NOMO-1 (cell line): ENCODE results near the gene ANKH.

Experiments
- DNase-seq, 2 experiments: peaks; one replicate each; lab custom pipeline; 2025; ENCODE audit not compliant: unreplicated experiment in 2 of 2; lab: John Stamatoyannopoulos, UW

ANKH gene

GRCh38 chr5:14767053-14767452 is 104.5 kb downstream of the ANKH start:
- DNase-seq: no peak

GRCh38 chr5:14766584-14766983 is 105.0 kb downstream of the ANKH start:
- DNase-seq: no peak

- DNase-seq: no peak
Observed at GRCh38 chr5:14765587-14765986, 106.0 kb downstream of the ANKH start.

- DNase-seq: no peak
Observed at GRCh38 chr5:14762549-14763216, 108.9 kb downstream of the ANKH start.

GRCh38 chr5:14760548-14761002 is 111.0 kb downstream of the ANKH start:
- no peak for DNase-seq

GRCh38 chr5:14759744-14760547 is 111.6 kb downstream of the ANKH start:
- no peak for DNase-seq

- peak; percentile 91 to 99 for DNase-seq
Observed at GRCh38 chr5:14757850-14758249, 113.7 kb downstream of the ANKH start.

- no peak for DNase-seq
Observed at GRCh38 chr5:14756478-14756877, 115.1 kb downstream of the ANKH start.

GRCh38 chr5:14753947-14754346 is 117.6 kb downstream of the ANKH start:
- DNase-seq: no peak

GRCh38 chr5:14753292-14753691 is 118.3 kb downstream of the ANKH start:
- no peak for DNase-seq

GRCh38 chr5:14752497-14753071 is 119.0 kb downstream of the ANKH start:
- no peak for DNase-seq

GRCh38 chr5:14750712-14751111 is 120.9 kb downstream of the ANKH start:
- no peak for DNase-seq

GRCh38 chr5:14749579-14750101 is 121.9 kb downstream of the ANKH start:
- no peak for DNase-seq

GRCh38 chr5:14748180-14748900 is 123.2 kb downstream of the ANKH start:
- no peak for DNase-seq

GRCh38 chr5:14745753-14746152 is 125.8 kb downstream of the ANKH start:
- DNase-seq: no peak

- DNase-seq: no peak
Observed at GRCh38 chr5:14745188-14745563, 126.4 kb downstream of the ANKH start.

GRCh38 chr5:14744296-14745187 is 127.0 kb downstream of the ANKH start:
- DNase-seq: no peak

GRCh38 chr5:14743601-14744295 is 127.8 kb downstream of the ANKH start:
- no peak for DNase-seq

GRCh38 chr5:14742498-14742897 is 129.1 kb downstream of the ANKH start:
- DNase-seq: no peak
